ENCODE results near the gene ORMDL3. TPM values are rescaled to one million over a fixed set of nuclear protein-coding genes. Genes with fewer than 3 reads are reported as not detected.

The ORMDL3 gene
- polyA plus RNA-seq, 2 of the 4 experiments (the other 2 are of a cell fraction), result 26.9 to 52.1 TPM

DNA sequence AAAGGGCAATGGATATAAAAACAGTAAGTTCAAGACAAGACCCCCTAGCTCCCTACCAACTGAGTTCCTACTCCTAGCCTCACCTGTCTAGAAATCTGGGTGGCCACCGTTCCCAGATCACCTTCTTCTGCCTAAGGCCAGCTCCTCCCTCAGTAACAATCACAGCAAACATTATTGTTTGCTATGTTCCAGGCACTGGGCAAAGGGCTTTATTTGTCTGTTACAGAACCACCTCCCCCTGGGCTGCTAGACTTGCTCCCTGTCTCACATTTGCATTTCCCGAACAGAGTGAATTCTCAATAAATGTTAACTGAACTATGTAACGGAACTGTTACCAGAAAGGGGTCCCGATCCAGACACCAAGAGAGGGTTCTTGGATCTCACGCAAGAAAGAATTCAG is 6.9 kb upstream of the ORMDL3 start:
- ATAC-seq (no peak), DNase-seq (ENCODE audit: low read depth in 1 of 2, low spot score in 1 of 2) (no peak), FAIRE-seq (no peak)
- H3K4me2 ChIP-seq, result no peak overlapping the region
- CTCF ChIA-PET, result interaction anchor here (1.5 kb wide), 1 partner anchor 39 kb away, joined by 3 read pairs; no protein-coding TSS in a partner anchor
- H3K27ac ChIP-seq, result no peak overlapping the region
- H3K4me1 ChIP-seq, result peaks cover 13% of the 10 kb centered on the region
- WGBS (ENCODE audit: missing lambda C conversion rate), result 59% methylated on average over 5 of the region's 5 CpGs
- no peak overlapping the region for H3K4me3 ChIP-seq
- no peaks in the 10 kb centered on the region for H3K9me3 ChIP-seq
- POLR2A ChIA-PET, result no interaction called here
- no peak for TF ChIP-seq CHD2 (IDR thresholded peaks at IDR 0.05; ENCODE audit: low read length, partially characterized antibody)
- no peak for TF ChIP-seq JUN (IDR thresholded peaks at IDR 0.05)
- TF ChIP-seq KDM5A (IDR thresholded peaks at IDR 0.05), result no peak
- TF ChIP-seq EHMT2 (IDR thresholded peaks at IDR 0.05; ENCODE audit: low read depth), result no peak
- TF ChIP-seq GATA3 (IDR thresholded peaks at IDR 0.05; ENCODE audit: borderline replicate concordance), result no peak
- no peak for TF ChIP-seq CHD4 (IDR thresholded peaks at IDR 0.05; ENCODE audit: borderline replicate concordance)

DNA sequence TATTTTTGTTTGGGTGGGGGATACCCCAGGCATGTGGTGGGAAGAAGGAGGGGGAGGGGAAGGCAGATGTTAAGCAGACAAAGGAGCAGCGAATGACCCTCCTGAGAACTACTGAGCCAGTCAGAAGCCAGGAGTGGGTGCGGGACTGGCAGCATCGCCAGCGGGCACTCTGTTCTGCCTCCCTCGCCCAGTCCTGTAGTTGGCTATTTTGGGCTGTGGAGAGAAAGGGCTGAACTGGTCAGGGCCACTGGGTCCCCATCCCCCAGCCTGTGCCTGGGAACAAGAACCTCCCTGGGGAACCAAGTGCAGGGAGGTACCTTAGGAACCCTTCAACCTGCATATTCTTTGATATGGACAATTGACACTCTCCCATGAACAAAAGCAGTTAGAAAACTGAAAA is 6.5 kb upstream of the ORMDL3 start:
- Histone ChIP-seq H3K4me3 (no peak overlapping the region), H3K4me1 (peaks cover 16% of the 10 kb centered on the region), H3K9me3 (no peaks in the 10 kb centered on the region), H3K4me2 (no peak overlapping the region), H3K27ac (no peak overlapping the region)
- CTCF ChIA-PET, result interaction anchor here (1.5 kb wide), 1 partner anchor 38 kb away, joined by 3 read pairs; no protein-coding TSS in a partner anchor
- ATAC-seq (no peak), DNase-seq (ENCODE audit: low read depth in 1 of 2, low spot score in 1 of 2) (no peak), FAIRE-seq (no peak)
- 90% methylated on average over 5 of the region's 5 CpGs for WGBS (ENCODE audit: missing lambda C conversion rate)
- TF ChIP-seq CBX8 (IDR thresholded peaks at IDR 0.05), result no peak
- POLR2A ChIA-PET, result no interaction called here

DNA sequence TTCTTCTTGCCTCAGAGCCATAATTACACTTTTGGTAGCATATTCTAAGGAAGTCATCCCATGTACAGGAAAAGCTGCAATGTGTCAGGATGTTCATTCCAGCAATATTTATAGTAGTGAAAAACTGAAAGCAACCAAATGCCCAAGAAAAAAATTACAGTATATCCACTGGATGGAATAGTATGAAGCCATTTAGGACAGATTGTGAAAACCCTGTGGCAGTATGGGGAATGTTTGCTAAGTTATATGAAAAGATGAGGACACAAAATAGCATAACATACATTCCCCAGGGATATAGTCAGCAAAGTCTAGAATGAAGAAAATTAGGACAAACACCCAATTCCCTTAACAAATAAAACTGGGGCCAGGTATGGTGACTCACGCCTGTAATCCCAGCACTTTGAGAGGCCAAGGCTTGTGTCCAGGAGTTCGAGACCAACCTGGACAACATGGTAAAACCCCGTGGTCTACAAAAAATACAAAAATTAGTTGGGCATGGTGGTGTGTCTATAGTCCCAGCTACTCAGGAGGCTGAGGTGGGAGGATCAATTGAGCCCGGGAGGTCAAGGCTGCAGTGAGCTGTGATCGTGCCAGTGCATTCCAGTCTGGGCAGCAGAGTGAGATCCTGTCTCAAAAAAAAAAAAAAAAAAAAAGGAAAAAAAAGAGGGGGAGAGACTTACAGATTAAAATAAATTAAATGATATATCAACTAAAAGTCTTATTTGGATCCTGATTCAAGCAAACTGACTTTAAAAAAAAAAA is 2.4 kb upstream of the ORMDL3 start:
- FAIRE-seq, result no peak

DNA sequence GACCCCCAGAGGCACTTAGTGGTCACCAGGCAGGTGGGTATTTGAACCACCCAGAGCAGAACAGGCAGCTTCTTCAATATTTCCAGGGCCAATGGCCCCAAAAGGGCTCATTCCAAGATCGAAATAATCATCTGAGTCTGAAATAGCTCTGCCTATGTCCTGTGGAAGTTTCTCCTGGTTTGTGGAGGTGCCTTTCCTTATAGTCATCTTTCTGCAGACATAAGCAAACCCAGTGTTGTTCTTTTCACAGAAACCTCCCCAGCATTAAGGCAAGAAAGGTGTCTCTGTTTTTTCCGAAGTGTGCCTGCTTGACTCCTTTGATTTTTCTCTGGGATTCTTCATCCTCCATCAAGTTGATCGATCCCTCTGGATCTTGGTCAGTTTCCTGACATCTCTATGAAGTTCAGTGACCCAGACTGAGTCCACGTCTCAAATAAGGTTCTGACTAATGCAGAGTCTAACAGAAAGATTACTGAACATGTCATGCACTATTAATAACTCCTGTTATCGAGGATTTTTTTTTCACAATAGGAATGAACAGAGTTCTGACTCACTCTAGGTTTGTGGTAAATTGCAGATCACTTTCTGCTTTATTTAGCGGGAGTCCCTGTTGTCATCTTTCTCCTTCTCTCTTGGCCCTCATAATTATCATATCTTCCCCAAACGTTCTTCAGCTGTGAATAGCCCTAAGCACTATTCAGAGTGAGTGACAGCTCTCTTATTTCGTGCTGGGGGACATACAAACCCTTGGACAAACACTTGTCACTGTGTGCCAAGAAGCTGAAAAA is 1.7 kb upstream of the ORMDL3 start:
- peaks cover 41% of the 10 kb centered on the region for H3K4me1 ChIP-seq
- TF ChIP-seq PHF8 (IDR thresholded peaks at IDR 0.05; ENCODE audit: borderline replicate concordance, low read depth), result no peak
- TF ChIP-seq FOSL2 (IDR thresholded peaks at IDR 0.05), result peak; percentile 43; the same call in 1 of the 2 replicates
- peak; percentile 86 for TF ChIP-seq FOSL2 (CRISPR knock-in tag; IDR thresholded peaks at IDR 0.05)
- peak; percentile 36; the same call in 1 of the 2 replicates for TF ChIP-seq GATA3 (IDR thresholded peaks at IDR 0.05; ENCODE audit: borderline replicate concordance)
- TF ChIP-seq JUNB (IDR thresholded peaks at IDR 0.05), result peak; percentile 50; the same call in 1 of the 2 replicates
- peak; percentile 14 for TF ChIP-seq MAFK (IDR thresholded peaks at IDR 0.05; ENCODE audit: partially characterized antibody)
- no peak for TF ChIP-seq ZSCAN20 (CRISPR knock-in tag; IDR thresholded peaks at IDR 0.05)
- FAIRE-seq (peak; percentile 18), DNase-seq (ENCODE audit: low read depth in 1 of 2, low spot score in 1 of 2) (peak; percentile 62 to 65), ATAC-seq (peak; percentile 42 to 49)
- ChIA-PET POLR2A (interaction anchor here (1.1 to 1.2 kb wide), 2 partner anchors 11 to 52 kb away, joined by 6 to 7 read pairs; partner anchors contain the start of gene PSMD3), CTCF (interaction anchor here (0.8 to 3.9 kb wide), 6 partner anchors 11 to 340 kb away, joined by 3 to 17 read pairs (median 4); partner anchors contain the start of gene PSMD3)
- no peaks in the 10 kb centered on the region for H3K9me3 ChIP-seq
- H3K4me2 ChIP-seq, result peak overlapping the region; percentile 85
- WGBS (ENCODE audit: missing lambda C conversion rate), result 14% methylated on average over 8 of the region's 8 CpGs
- no peak overlapping the region; the same call in 2 of the 3 replicates for H3K4me3 ChIP-seq
- peak overlapping the region; percentile 70 to 93; a peak in 5 of 6 replicates for H3K27ac ChIP-seq

More for the DNA sequence above, 2.4 kb upstream of the ORMDL3 start:
- TF ChIP-seq HOXB5 (CRISPR knock-in tag; IDR thresholded peaks at IDR 0.05), result no peak
- peak in 1 of 2 experiments; percentile 63; a peak in 1 of 4 replicates for TF ChIP-seq CEBPB (IDR thresholded peaks at IDR 0.05)
- TF ChIP-seq MYC (IDR thresholded peaks at IDR 0.05; ENCODE audit: borderline replicate concordance, low read length), result no peak
- TF ChIP-seq GATA3 (IDR thresholded peaks at IDR 0.05; ENCODE audit: borderline replicate concordance), result peak; percentile 6; the same call in 1 of the 2 replicates
- TF ChIP-seq MAZ (IDR thresholded peaks at IDR 0.05; ENCODE audit: borderline replicate concordance, low read depth, low read length), result no peak
- TF ChIP-seq FOSL2 (IDR thresholded peaks at IDR 0.05), result peak; percentile 44; the same call in 1 of the 2 replicates
- TF ChIP-seq FOSL2 (CRISPR knock-in tag; IDR thresholded peaks at IDR 0.05), result peak; percentile 87
- peaks cover 34% of the 10 kb centered on the region for H3K4me1 ChIP-seq
- ChIA-PET POLR2A (interaction anchor here (1.1 kb wide), 1 partner anchor 10 kb away, joined by 6 read pairs; no protein-coding TSS in a partner anchor), CTCF (interaction anchor here (0.6 to 3.9 kb wide), 7 partner anchors 10 to 341 kb away, joined by 3 to 17 read pairs (median 4); partner anchors contain the start of genes MED24 and PSMD3)
- peak; percentile 36 to 55 for DNase-seq (ENCODE audit: low read depth in 1 of 2, low spot score in 1 of 2)
- peak overlapping the region; percentile 85 for H3K4me2 ChIP-seq
- no peaks in the 10 kb centered on the region for H3K9me3 ChIP-seq
- H3K4me3 ChIP-seq, result no peak overlapping the region
- peak; percentile 19 to 31; a peak in 4 of 6 replicates for ATAC-seq
- peak overlapping the region; percentile 29 to 52; a peak in 3 of 6 replicates for H3K27ac ChIP-seq
- 43% methylated on average over 5 of the region's 5 CpGs for WGBS (ENCODE audit: missing lambda C conversion rate)

All from A549 (cell line).